B cell (primary cell): ENCODE data around the gene SLC32A1. TPM values are rescaled to one million over a fixed set of nuclear protein-coding genes. Genes with fewer than 3 reads are reported as not detected.

Experiments used
- ATAC-seq: fragments of 200-7000 bp; cut with Tn5 transposase; one replicate; pipeline ENCODE4 v1.10.0; 2021; ENCODE audit warnings: low read depth, mild to moderate bottlenecking, moderate number of reproducible peaks, moderate library complexity
- CTCF ChIA-PET: fragments of 350-600 bp; sonication (Branson Sonifier 250); formaldehyde crosslinking; loops from one replicate; lab custom pipeline; 2021; ENCODE audit warnings: antibody characterized with exemption, inconsistent platforms; lab: Charles Lee
- POLR2A ChIA-PET: fragments of 350-600 bp; sonication (Branson Sonifier 250); formaldehyde crosslinking; loops from one replicate; lab custom pipeline; 2021; ENCODE audit warnings: antibody characterized with exemption; lab: Charles Lee
- DNase-seq: peaks from one replicate; pipeline ENCODE4 v3.0.0; 2013
- H2AFZ ChIP-seq: 2 replicates; pipeline ENCODE4 v1.6.1; 2012; ENCODE audit warnings: mild to moderate bottlenecking, low read depth, low read length; ENCODE audit not compliant: insufficient read depth, poor library complexity, severe bottlenecking
- H3K27ac ChIP-seq, 2 donors: 1 replicate in 1 of 2; 2 replicates in 1 of 2; pipeline ENCODE4 v1.5.1; 2012 to 2013; ENCODE audit warnings: low read length in 2 of 2, mild to moderate bottlenecking in 2 of 2, moderate library complexity in 1 of 2
- H3K27me3 ChIP-seq, 4 experiments: fragments of 200-600 bp in 1 of 4; sonication (generic) in 1 of 4; replicated peaks in 1 of 4; 1 replicate in 2 of 4; 2 replicates in 2 of 4; pipeline versions ENCODE4 v1.6.1 to v1.7.0; 2013 to 2016; ENCODE audit warnings: low read length in 3 of 4, mild to moderate bottlenecking in 2 of 4, mixed read lengths in 1 of 4, moderate library complexity in 1 of 4; ENCODE audit not compliant: insufficient read depth in 4 of 4, control insufficient read depth in 3 of 4; ENCODE audit errors: control extremely low read depth in 1 of 4
- H3K36me3 ChIP-seq, 2 experiments: replicated peaks in 1 of 2; 1 replicate in 1 of 2; 2 replicates in 1 of 2; pipeline versions ENCODE4 v1.6.1 to v1.7.1; 2013; ENCODE audit warnings: low read length in 1 of 2; ENCODE audit not compliant: insufficient read depth in 2 of 2, control insufficient read depth in 1 of 2; ENCODE audit errors: control extremely low read depth in 1 of 2, extremely low read depth in 1 of 2
- H3K4me1 ChIP-seq, 2 donors: fragments of 200-600 bp in 1 of 2; sonication (generic) in 1 of 2; 1 replicate in 1 of 2; 2 replicates in 1 of 2; pipeline versions ENCODE4 v1.5.1 to v1.6.1; 2013 to 2017; ENCODE audit warnings: low read length in 2 of 2; ENCODE audit not compliant: control insufficient read depth in 2 of 2, insufficient read depth in 2 of 2
- H3K4me2 ChIP-seq: replicated peaks from 2 replicates; pipeline ENCODE3; 2012; ENCODE audit warnings: mild to moderate bottlenecking, low read depth, low read length; ENCODE audit not compliant: poor library complexity, severe bottlenecking
- H3K4me3 ChIP-seq, 5 experiments: fragments of 200-600 bp in 1 of 5; sonication (generic) in 1 of 5; 1 replicate in 3 of 5; 2 replicates in 2 of 5; pipeline versions ENCODE4 v1.5.1 to v1.7.0; 2011 to 2016; ENCODE audit warnings: low read length in 4 of 5, mild to moderate bottlenecking in 4 of 5, low read depth in 2 of 5, control low read depth in 1 of 5, moderate library complexity in 1 of 5; ENCODE audit not compliant: insufficient read depth in 1 of 5; ENCODE audit errors: control extremely low read depth in 1 of 5, extremely low read depth in 1 of 5
- H3K79me2 ChIP-seq: fragments of 200-600 bp; sonication (generic); one replicate; pipeline ENCODE4 v1.6.0; 2016; ENCODE audit warnings: low read length; ENCODE audit not compliant: control insufficient read depth, insufficient read depth
- H3K9ac ChIP-seq: fragments of 200-600 bp; sonication (generic); 2 replicates; pipeline ENCODE4 v1.6.1; 2017; ENCODE audit warnings: mild to moderate bottlenecking, low read length, moderate library complexity
- H3K9me3 ChIP-seq, 3 donors: one replicate each; pipeline versions ENCODE4 v1.6.1 to v1.7.1; 2013; ENCODE audit warnings: low read length in 2 of 3; ENCODE audit not compliant: control insufficient read depth in 2 of 3, insufficient read depth in 1 of 3; ENCODE audit errors: control extremely low read depth in 1 of 3
- H4K20me1 ChIP-seq: 2 replicates; pipeline ENCODE4 v1.6.0; 2012; ENCODE audit warnings: mild to moderate bottlenecking, low read length; ENCODE audit not compliant: insufficient read depth, control insufficient read depth, poor library complexity, severe bottlenecking
- H3K27ac Mint-ChIP-seq: one replicate; pipeline ENCODE4 v1.8.0; 2021; ENCODE audit warnings: mixed read lengths
- H3K27me3 Mint-ChIP-seq: one replicate; pipeline ENCODE4 v1.8.0; 2021; ENCODE audit warnings: mixed read lengths
- H3K4me1 Mint-ChIP-seq: one replicate; pipeline ENCODE4 v1.8.0; 2021; ENCODE audit warnings: mixed read lengths
- H3K4me3 Mint-ChIP-seq: one replicate; pipeline ENCODE4 v1.8.0; 2021; ENCODE audit warnings: mixed read lengths
- H3K9me3 Mint-ChIP-seq: one replicate; pipeline ENCODE4 v1.8.0; 2022; ENCODE audit warnings: mixed read lengths; ENCODE audit not compliant: insufficient read depth
- CTCF ChIP-seq: fragments of 200-600 bp; IDR thresholded peaks from one replicate; pipeline ENCODE4 v1.8.0; 2022; ENCODE audit warnings: antibody characterized with exemption, mild to moderate bottlenecking
- EZH2 ChIP-seq: IDR thresholded peaks from 2 replicates; pipeline ENCODE4 v1.6.1; 2012; ENCODE audit warnings: borderline replicate concordance, low read depth, mild to moderate bottlenecking, moderate library complexity, low read length; ENCODE audit not compliant: insufficient read depth, poor library complexity, severe bottlenecking
- WGBS: methylation state at CpG from one replicate; pipeline ENCODE4 v1.1.5; 2013; ENCODE audit warnings: missing lambda C conversion rate; ENCODE audit not compliant: insufficient coverage; 5-methylcytosine and 5-hydroxymethylcytosine counted together
- intact Hi-C: fragments of 100-400 bp; cut with micrococcal nuclease; formaldehyde crosslinking; loops from one replicate; pipeline ENCODE4 v1.10.0; 2022
- polyA plus RNA-seq: library from polyadenylated mRNA; depleted of rRNA; stranded (reverse); fragments of >200 nt; gene quantifications from 2 replicates; pipeline ENCODE4 v1.2.3, GENCODE V29; 2012
- total RNA-seq, 2 donors: library from RNA; stranded (reverse); fragments of 120-200 nt in 1 of 2; gene quantifications; 1 replicate in 1 of 2; 2 replicates in 1 of 2; pipeline versions ENCODE4 v1.2.3 to v1.2.4, GENCODE V29; 2013 to 2022

The SLC32A1 gene
- total and polyA plus RNA-seq, 2 donors (not counting 1 experiment from before 2014, with no cell fraction given): not detected

GRCh38 chr20:38755324-38755910, 31.1 kb downstream of the SLC32A1 start:
- no peaks in the 10 kb centered on the region for H3K27me3 Mint-ChIP-seq
- WGBS: 82% methylated on average over 5 of the region's 6 CpGs
- H3K9me3 ChIP-seq: no peaks in the 10 kb centered on the region
- peaks cover 18% of the 10 kb centered on the region for H3K79me2 ChIP-seq
- no peak overlapping the region for H3K27ac Mint-ChIP-seq
- no peak overlapping the region for H3K4me3 ChIP-seq
- H3K4me1 ChIP-seq: no peaks in the 10 kb centered on the region
- H3K9me3 Mint-ChIP-seq: no peaks in the 10 kb centered on the region
- TF ChIP-seq CTCF (no peak), EZH2 (no peak)
- H3K9ac ChIP-seq: no peak overlapping the region
- POLR2A ChIA-PET: interaction anchor here (0.7 kb wide), 1 partner anchor 140 kb away, joined by 3 read pairs; no protein-coding TSS in a partner anchor
- no peak overlapping the region for H3K4me3 Mint-ChIP-seq
- DNase-seq (no peak), ATAC-seq (no peak)
- CTCF ChIA-PET: interaction anchor here (1.2 to 2.8 kb wide), 2 partner anchors 105 to 110 kb away, joined by 3 to 7 read pairs; no protein-coding TSS in a partner anchor
- no peak overlapping the region for H3K27ac ChIP-seq
- peaks cover 2% of the 10 kb centered on the region for H3K4me1 Mint-ChIP-seq
- H2AFZ ChIP-seq: no peak overlapping the region
- H3K27me3 ChIP-seq: no peaks in the 10 kb centered on the region
- no peak overlapping the region for H3K4me2 ChIP-seq
- peaks cover 2 to 65% of the 10 kb centered on the region in 2 experiments for H3K36me3 ChIP-seq
- peaks cover 8% of the 10 kb centered on the region for H4K20me1 ChIP-seq
- intact Hi-C loops: no loop called here

- Histone ChIP-seq H2AFZ (no peak overlapping the region), H3K4me3 (no peak overlapping the region), H3K4me1 (no peaks in the 10 kb centered on the region), H3K27me3 (no peaks in the 10 kb centered on the region), H3K9ac (no peak overlapping the region), H4K20me1 (no peaks in the 10 kb centered on the region), H3K9me3 (no peaks in the 10 kb centered on the region), H3K27ac (no peak overlapping the region), H3K36me3 (peaks cover 2 to 75% of the 10 kb centered on the region in 2 experiments), H3K4me2 (no peak overlapping the region), H3K79me2 (peaks cover 5% of the 10 kb centered on the region)
- TF ChIP-seq CTCF: no peak
- DNase-seq: no peak
- H3K27me3 Mint-ChIP-seq: no peaks in the 10 kb centered on the region
- H3K9me3 Mint-ChIP-seq: no peaks in the 10 kb centered on the region
- intact Hi-C loops: no loop called here
- ChIA-PET POLR2A (no interaction called here), CTCF (interaction anchor here (0.7 to 2.8 kb wide), 4 partner anchors 10 to 136 kb away, joined by 3 to 7 read pairs (median 3); no protein-coding TSS in a partner anchor)
- H3K27ac Mint-ChIP-seq: no peak overlapping the region
- ATAC-seq: no peak
- H3K4me3 Mint-ChIP-seq: no peak overlapping the region
- H3K4me1 Mint-ChIP-seq: no peaks in the 10 kb centered on the region
- 98% methylated on average over 4 of the region's 7 CpGs for WGBS
These were observed 33.0 kb downstream of the SLC32A1 start for GRCh38 chr20:38757145-38757775.
